Uterus (tissue), 4 donors: ENCODE results near the gene ELF5. TPM values are rescaled to one million over a fixed set of nuclear protein-coding genes. Genes with fewer than 3 reads are reported as not detected.

Source experiments
- DNase-seq, 2 donors: peaks; one replicate each; pipeline ENCODE4 v3.0.0-alpha.2; 2019 to 2020
- H3K27ac ChIP-seq, 2 donors: fragments of 200-600 bp; sonication (generic); 1 replicate in 1 of 2; 2 replicates in 1 of 2; pipeline ENCODE4 v1.5.1; 2016 to 2018
- H3K27me3 ChIP-seq, 2 donors: fragments of 200-600 bp; sonication (generic); one replicate each; pipeline ENCODE4 v1.5.1; 2018 to 2019; ENCODE audit warnings: control low read depth in 1 of 2
- H3K36me3 ChIP-seq, 2 donors: fragments of 200-600 bp; sonication (generic); one replicate each; pipeline ENCODE4 v1.5.1; 2019; ENCODE audit warnings: control low read depth in 1 of 2
- H3K4me1 ChIP-seq, 2 donors: fragments of 200-600 bp; sonication (generic); one replicate each; pipeline ENCODE4 v1.5.1; 2018 to 2019; ENCODE audit warnings: control low read depth in 1 of 2
- H3K4me3 ChIP-seq, 2 donors: fragments of 200-600 bp; sonication (generic); 1 replicate in 1 of 2; 2 replicates in 1 of 2; pipeline ENCODE4 v1.5.1; 2018 to 2019; ENCODE audit warnings: mild to moderate bottlenecking in 1 of 2
- H3K9me3 ChIP-seq, 2 donors: fragments of 200-600 bp; sonication (generic); one replicate each; pipeline ENCODE4 v1.5.1; 2019; ENCODE audit warnings: control low read depth in 1 of 2
- CTCF ChIP-seq, 4 experiments: fragments of 200-600 bp in 2 of 4; fragments of 450-650 bp in 2 of 4; sonication (generic) in 2 of 4; IDR thresholded peaks; one replicate each; pipeline ENCODE4 v1.5.1; 2016 to 2019; ENCODE audit warnings: antibody characterized with exemption in 4 of 4, mild to moderate bottlenecking in 2 of 4, moderate library complexity in 1 of 4
- POLR2A ChIP-seq, 2 donors: fragments of 450-650 bp; IDR thresholded peaks; one replicate each; pipeline ENCODE4 v1.6.1; 2016; ENCODE audit warnings: antibody characterized with exemption in 2 of 2, mild to moderate bottlenecking in 1 of 2, moderate library complexity in 1 of 2
- intact Hi-C: fragments of 100-400 bp; cut with DNase I; formaldehyde crosslinking; loops from one replicate; pipeline ENCODE4 v1.15.1; 2023; ENCODE audit warnings: low total_unique reads
- total RNA-seq, 4 donors: library from RNA; depleted of rRNA in 3 of 4; stranded (reverse); fragments of >200 nt in 3 of 4; gene quantifications; one replicate each; pipeline versions ENCODE4 v1.1.0 to v1.2.4, GENCODE V29; 2014 to 2023
- donor health status: DM: yes; HTN: yes; CAD: no.

Gene ELF5
- total RNA-seq, 4 donors from 2014 or later = not detected

GRCh38 chr11:34530545-34531234 is 17.1 kb upstream of the ELF5 start:
- Histone ChIP-seq H3K9me3 (no peaks in the 10 kb centered on the region), H3K36me3 (no peaks in the 10 kb centered on the region), H3K4me1 (no peaks in the 10 kb centered on the region), H3K27ac (no peak overlapping the region), H3K4me3 (no peak overlapping the region), H3K27me3 (no peaks in the 10 kb centered on the region)
- no peak for TF ChIP-seq POLR2A (IDR thresholded peaks at IDR 0.05)
- no peak for TF ChIP-seq CTCF (IDR thresholded peaks at IDR 0.05)
- intact Hi-C loops = no loop called here
- DNase-seq = no peak

- H3K4me3 ChIP-seq = no peak overlapping the region
- H3K27ac ChIP-seq = no peak overlapping the region
- H3K9me3 ChIP-seq = no peaks in the 10 kb centered on the region
- intact Hi-C loops = no loop called here
- no peaks in the 10 kb centered on the region for H3K36me3 ChIP-seq
- H3K27me3 ChIP-seq = no peaks in the 10 kb centered on the region
- TF ChIP-seq CTCF (IDR thresholded peaks at IDR 0.05) (no peak), POLR2A (IDR thresholded peaks at IDR 0.05) (no peak)
- no peaks in the 10 kb centered on the region for H3K4me1 ChIP-seq
- no peak for DNase-seq
These were observed 16.0 kb upstream of the ELF5 start for GRCh38 chr11:34529643-34530042.

- H3K27me3 ChIP-seq = no peaks in the 10 kb centered on the region
- intact Hi-C loops = no loop called here
- no peak for DNase-seq
These were observed 14.5 kb upstream of the ELF5 start for GRCh38 chr11:34528072-34528471.

GRCh38 chr11:34525888-34526657 is 12.5 kb upstream of the ELF5 start:
- no peaks in the 10 kb centered on the region for H3K27me3 ChIP-seq
- DNase-seq = no peak
- H3K4me1 ChIP-seq = no peaks in the 10 kb centered on the region
- H3K4me3 ChIP-seq = no peak overlapping the region
- intact Hi-C loops = no loop called here
- TF ChIP-seq CTCF (IDR thresholded peaks at IDR 0.05) = no peak
- no peak for TF ChIP-seq POLR2A (IDR thresholded peaks at IDR 0.05)
- no peak overlapping the region for H3K27ac ChIP-seq
- H3K9me3 ChIP-seq = no peaks in the 10 kb centered on the region
- no peaks in the 10 kb centered on the region for H3K36me3 ChIP-seq

More at GRCh38 chr11:34528072-34528471, 14.5 kb upstream of the ELF5 start:
- H3K4me1 ChIP-seq = no peaks in the 10 kb centered on the region
- no peaks in the 10 kb centered on the region for H3K9me3 ChIP-seq
- TF ChIP-seq POLR2A (IDR thresholded peaks at IDR 0.05) (no peak), CTCF (IDR thresholded peaks at IDR 0.05) (no peak)
- no peak overlapping the region for H3K4me3 ChIP-seq
- no peak overlapping the region for H3K27ac ChIP-seq
- no peaks in the 10 kb centered on the region for H3K36me3 ChIP-seq

GRCh38 chr11:34525098-34525497 is 11.5 kb upstream of the ELF5 start:
- Histone ChIP-seq H3K4me3 (no peak overlapping the region), H3K36me3 (no peaks in the 10 kb centered on the region), H3K27ac (no peak overlapping the region), H3K9me3 (no peaks in the 10 kb centered on the region), H3K4me1 (no peaks in the 10 kb centered on the region), H3K27me3 (no peaks in the 10 kb centered on the region)
- no peak for DNase-seq
- intact Hi-C loops = no loop called here
- TF ChIP-seq POLR2A (IDR thresholded peaks at IDR 0.05) = no peak
- no peak for TF ChIP-seq CTCF (IDR thresholded peaks at IDR 0.05)
